Measurements from ENCODE around the gene NEO1.

NEO1 gene

GRCh38 chr15:73308305-73308704 is 256.0 kb downstream of the NEO1 start:
- DNase-seq (ENCODE audit: low read depth, low spot score) = no peak

DNA sequence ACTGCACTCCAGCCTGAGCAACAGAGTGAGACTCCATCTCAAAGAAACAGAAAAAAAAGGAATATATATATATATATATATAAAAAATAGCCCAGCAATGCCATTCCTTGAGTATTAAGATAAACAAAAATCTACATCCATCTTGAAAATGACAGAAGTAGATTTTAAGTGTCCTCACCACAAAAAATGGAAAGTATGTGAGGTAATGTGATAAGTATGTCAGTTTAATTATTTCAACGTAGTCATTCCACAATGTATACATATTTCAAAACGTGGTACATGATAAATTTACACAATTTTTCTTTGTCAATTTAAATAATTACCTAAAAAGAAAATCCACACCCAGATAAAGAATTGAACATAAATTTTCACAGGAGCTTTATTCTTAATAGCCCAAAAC is 261.6 kb downstream of the NEO1 start:
- no peak for DNase-seq (ENCODE audit: low read depth, low spot score)

- no peak for DNase-seq (ENCODE audit: low read depth, low spot score)
Observed at GRCh38 chr15:73317651-73318462, 265.6 kb downstream of the NEO1 start.

GRCh38 chr15:73318463-73319351 is 266.4 kb downstream of the NEO1 start:
- DNase-seq (ENCODE audit: low read depth, low spot score) = peak; percentile 17

DNA sequence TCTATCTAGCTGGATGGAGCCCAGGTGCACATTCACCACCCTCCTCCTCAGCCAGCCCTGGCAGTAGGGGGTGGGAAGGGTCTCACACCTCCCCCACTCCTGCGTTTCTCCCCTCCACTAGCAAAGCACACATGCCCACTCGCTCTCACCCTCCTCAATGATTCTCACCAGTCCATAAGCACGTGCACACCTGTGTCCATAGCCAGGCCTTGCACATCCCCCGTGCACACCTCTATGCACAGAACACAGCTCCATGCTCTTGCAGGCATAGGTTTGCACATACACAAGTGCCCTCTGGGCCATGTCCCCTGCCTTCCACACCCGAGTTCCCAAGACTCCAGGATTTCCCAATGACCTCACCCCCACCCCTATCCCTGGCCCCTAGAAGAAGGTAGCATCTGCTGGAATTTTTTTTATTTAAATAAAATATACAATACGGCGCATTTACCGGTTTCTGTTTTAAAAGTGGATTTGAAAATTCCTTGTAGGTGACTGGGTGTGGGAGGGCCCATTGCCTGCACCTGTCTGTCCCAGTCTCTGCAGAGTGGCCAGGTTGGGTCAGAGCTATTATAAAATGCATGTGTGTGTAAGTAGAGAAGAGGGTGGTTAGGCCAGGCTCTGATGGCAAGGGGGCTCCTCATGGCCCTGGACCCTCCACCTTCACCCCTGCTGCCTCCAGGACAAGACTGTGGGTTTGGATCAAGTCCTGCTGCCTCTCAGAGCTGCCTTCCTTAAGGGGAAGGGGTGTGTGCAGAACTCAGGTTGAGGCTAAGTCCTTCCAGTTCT is 267.4 kb downstream of the NEO1 start:
- no peak for DNase-seq (ENCODE audit: low read depth, low spot score)

DNA sequence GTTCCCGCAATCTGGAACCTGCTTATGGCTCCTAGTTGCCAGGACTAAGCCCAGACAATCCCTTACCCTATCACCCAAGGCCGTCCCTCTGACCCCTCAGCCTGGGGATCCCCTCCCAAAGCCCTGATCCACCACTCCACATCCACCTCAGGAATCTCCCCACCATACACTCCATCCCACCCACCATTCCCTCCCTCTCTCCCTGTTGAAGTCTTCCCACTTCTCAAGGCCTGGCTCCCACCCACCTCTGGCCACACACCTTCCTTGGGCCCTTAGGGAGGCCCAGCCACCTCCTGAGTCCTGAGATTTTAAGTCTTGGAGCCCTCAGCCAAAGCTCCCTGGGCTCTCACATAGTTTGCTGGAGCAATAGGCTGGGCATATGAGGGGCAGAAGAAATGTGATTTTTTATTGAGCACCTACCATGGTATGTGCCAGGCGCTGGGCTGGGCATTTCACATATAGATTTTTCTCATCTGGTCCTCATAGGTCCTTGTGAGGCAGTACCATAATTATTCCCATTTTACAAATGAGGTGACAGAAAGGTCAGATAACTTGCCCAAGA is 268.4 kb downstream of the NEO1 start:
- no peak for DNase-seq (ENCODE audit: low read depth, low spot score)

- DNase-seq (ENCODE audit: low read depth, low spot score) = no peak
Observed at GRCh38 chr15:73321496-73322450, 269.5 kb downstream of the NEO1 start.

DNA sequence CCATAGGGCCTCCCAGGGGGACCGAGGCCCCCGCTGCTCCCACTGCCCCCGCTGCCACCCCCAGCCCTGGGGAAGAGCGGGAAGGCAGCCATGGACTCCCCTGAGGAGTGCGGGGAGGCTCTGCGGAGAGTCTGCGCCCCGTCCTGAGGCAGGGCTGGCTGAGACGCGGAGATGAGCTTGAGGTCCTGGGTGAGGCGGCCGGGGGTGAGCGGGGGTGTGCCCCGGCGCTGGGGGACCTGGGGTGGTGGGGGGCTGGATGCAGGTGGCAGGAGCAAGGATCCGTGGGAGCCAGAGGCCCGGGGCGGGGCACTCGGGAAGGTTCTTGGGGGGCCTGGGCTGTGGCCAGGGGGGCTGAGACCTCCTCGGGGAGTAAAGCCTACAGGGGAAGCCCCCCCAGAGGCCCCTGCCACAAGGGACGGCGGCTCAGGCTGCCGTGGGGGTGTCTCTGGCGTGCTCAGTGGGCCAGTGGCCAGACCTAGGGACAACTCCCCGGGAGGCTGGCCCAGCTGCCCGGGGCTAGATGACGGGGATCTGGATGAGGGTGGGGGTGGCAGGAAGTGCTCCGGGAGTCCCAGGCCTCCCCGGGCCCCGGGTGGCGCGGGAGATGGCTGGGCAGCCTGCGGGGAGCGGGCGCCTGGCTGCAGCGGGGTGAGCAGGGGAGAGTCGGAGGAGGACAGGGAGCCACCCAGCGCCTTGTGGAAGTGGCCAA is 270.6 kb downstream of the NEO1 start:
- DNase-seq (ENCODE audit: low read depth, low spot score) = no peak

DNA sequence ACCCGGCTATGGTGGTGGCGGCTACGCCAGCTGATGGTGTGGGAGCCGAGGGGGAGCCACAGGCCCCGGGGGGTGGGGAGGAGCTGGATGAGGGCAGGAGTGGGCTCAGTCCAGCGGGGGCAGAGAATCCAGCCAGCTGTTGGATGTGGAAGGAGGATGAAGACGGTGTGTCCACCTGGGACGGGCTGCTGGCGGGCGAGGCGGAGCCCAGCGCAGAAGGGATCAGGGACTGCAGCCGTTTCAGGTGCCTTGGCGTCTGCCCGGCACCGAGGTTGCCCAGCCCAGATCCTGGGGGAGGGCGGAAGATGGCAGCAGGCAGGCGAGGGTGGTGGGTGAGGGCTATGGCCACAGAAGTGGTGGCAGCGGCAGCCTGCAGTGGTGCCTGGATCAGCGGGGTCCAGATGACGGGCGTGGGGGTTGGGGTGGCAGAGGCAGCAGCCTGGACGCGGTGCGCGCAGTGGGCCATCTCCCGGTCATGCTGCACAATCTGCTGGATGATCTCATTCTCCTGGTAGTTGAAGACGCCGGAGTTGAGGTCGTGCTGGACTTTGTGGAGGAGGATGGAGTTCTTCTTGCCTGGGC is 271.2 kb downstream of the NEO1 start:
- no peak for DNase-seq (ENCODE audit: low read depth, low spot score)

GRCh38 chr15:73323956-73324355 is 271.7 kb downstream of the NEO1 start:
- DNase-seq (ENCODE audit: low read depth, low spot score) = no peak

DNA sequence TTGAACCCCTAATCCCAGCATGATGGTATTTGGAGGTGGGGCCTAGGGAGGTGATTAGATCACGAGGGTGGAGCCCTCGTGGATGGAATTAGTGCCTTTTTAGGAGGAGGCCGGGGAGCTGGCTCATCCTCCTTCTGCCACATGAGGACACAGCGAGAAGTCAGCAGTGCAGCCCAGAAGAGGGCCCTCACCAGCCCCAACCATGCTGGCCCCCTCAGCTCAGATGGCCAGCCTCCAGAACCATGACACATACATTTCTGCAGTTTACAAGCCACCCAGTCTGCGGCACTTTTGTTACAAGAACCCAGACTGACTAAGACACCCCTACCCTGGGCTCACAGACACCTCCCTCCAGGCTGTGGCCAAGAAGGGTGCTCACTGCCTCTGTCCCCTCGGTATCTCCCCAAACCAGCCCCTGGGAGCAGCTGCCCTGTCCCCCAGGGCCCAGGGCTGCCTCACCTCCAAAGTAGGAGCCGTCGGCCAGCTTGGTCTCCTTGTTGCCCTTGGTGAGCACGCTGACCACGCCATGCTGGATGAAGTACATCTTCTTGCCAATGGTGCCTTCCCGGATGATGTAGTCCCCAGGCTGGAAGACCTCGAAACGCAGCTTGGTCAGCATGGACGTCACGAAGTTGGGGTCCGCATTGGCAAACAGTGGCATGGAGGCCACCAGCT is 272.4 kb downstream of the NEO1 start:
- no peak for DNase-seq (ENCODE audit: low read depth, low spot score)

DNA sequence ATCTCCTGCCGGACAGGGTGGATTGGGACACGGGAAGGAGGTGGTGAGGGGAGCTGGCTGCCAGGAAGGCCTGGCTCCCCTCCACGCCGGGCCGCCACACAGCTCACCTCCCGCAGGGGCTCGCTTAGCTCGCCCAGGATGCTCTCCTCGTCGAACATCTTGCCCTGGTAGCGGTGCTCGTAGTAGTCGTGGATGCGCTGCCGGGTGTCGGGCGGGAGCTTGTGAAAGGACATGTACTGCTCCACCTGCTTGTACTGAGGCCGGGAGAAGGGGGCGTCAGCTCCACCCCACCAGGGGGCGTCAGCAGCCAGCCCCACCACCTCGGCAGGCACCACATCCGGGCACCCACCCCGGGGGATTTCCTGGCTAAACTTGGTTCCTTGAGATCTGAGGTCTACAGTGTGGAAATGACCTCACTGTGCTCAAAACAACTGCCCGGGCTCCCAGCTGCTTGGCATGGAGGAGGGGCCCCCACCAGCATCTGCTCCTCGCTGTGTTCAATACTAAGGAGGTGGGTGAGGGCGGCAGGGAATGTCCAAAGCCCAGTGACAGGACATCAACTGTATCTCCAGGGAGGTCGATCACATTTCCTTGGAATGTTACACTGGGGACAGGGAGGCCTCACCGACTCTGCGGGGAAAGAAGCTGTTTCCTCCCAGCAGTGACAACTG is 273.1 kb downstream of the NEO1 start:
- no peak for DNase-seq (ENCODE audit: low read depth, low spot score)

GRCh38 chr15:73326157-73326556 is 273.9 kb downstream of the NEO1 start:
- no peak for DNase-seq (ENCODE audit: low read depth, low spot score)

DNA sequence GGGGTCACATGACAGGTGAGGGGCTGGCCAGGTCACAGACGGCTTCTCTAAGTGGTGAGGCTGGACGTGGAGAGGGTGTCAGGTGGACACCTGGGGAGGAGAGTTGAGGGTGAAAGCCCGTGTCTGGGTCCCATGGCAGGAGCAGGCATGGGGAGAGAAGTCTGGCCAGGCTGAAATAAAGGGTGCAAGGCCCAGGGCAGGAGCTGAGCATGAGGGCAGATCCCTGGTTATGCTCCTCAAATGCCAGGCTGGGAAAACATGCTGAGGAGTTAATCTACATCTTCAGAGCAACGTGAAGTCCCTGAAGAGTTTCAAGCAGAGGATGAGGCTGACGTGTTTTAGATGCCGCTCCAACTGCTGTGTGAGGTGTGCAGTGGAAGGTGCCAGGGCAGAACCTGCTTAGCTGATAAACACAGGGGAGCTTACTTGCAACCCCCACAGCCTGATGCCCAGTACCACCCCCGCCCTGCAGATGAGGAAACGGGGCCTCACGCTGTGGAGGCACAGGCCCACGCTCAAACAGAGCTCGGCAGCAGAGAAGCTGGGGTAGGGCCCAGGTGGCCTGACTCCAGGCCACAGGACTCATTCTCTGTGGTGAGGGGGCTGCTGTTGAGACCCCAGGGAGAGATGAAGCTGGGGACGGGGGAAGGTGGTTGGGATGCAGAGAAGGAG is 276.0 kb downstream of the NEO1 start:
- no peak for DNase-seq (ENCODE audit: low read depth, low spot score)

GRCh38 chr15:73328981-73329380 is 276.7 kb downstream of the NEO1 start:
- DNase-seq (ENCODE audit: low read depth, low spot score) = no peak

- DNase-seq (ENCODE audit: low read depth, low spot score) = no peak
Observed at GRCh38 chr15:73329501-73330200, 277.4 kb downstream of the NEO1 start.

All from iPS DF 19.7 (cell line).